ENCODE data around the gene CASP1.
"Not testable (repeated sequence)": the region's sequence is repeated elsewhere in the genome, so short reads cannot be mapped to it uniquely, and the experiment has no call there.

Gene CASP1

DNA sequence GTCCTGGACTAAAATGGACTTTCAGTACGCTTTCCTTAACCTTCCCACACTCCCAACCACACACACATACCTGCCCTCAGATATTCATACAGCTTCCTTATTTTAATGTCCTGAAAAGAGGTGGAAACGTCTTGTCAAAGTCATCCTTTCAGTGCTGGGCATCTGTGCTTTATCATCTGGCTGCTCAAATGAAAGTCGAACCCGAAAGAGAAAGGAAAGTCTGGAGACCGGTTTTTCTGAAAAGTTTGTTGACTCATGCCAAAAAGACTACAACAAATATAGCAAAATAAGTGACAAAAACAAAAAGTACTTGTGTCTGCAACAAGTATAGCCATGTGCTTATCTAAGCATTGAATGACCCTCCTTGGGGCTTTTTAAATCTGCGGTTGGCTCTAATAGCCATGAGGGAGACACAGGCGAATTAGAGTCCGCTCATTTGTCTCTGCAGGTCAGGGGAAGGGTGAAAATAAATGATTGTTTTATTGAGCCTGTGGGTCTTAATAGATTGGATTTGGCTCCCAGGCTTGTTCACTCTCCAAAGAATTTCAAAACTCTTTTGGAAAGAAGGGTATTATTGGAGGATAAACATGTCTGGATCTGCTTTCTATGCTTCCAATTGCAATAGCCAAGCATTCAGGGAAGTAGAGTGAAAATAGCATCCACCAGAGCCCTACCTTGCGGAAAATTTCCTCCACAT is 28.4 kb upstream of the CASP1 start:
- H3K4me3 Mint-ChIP-seq; H3K27me3 Mint-ChIP-seq; H3K36me3 Mint-ChIP-seq (ENCODE audit: insufficient read depth); H3K4me1 Mint-ChIP-seq; ATAC-seq (replicated peaks; ENCODE audit: extremely low read depth, poor library complexity, severe bottlenecking); H3K27ac Mint-ChIP-seq (ENCODE audit: low read depth); DNase-seq (ENCODE audit: low spot score in 2 of 2); H3K9me3 Mint-ChIP-seq: not testable (repeated sequence)

DNA sequence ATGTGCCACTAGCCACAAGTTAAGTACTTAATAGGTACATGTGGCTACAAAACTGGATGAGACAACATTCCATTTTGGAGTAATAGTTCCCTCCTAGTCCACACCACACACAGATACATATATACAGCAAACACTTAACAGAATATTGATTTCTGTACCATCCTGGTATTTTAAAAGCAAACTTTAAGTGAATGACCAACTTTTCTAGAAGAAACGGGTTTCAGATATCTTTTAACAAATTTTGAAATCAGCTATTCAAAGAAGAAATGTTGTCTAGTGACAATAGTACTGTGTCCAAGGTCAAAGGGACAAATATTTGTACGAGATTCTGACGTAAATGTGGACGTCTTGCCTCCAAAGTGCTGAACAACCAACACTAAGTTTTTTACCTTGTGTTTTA is 22.5 kb upstream of the CASP1 start:
- ATAC-seq (replicated peaks; ENCODE audit: extremely low read depth, poor library complexity, severe bottlenecking) (no peak), DNase-seq (ENCODE audit: low spot score in 2 of 2) (no peak)
- no peaks in the 10 kb centered on the region for H3K4me1 Mint-ChIP-seq
- H3K4me3 Mint-ChIP-seq: no peak overlapping the region
- no peaks in the 10 kb centered on the region for H3K27me3 Mint-ChIP-seq
- no peak overlapping the region for H3K27ac Mint-ChIP-seq (ENCODE audit: low read depth)
- peaks cover 3% of the 10 kb centered on the region for H3K36me3 Mint-ChIP-seq (ENCODE audit: insufficient read depth)
- H3K9me3 Mint-ChIP-seq: no peaks in the 10 kb centered on the region

DNA sequence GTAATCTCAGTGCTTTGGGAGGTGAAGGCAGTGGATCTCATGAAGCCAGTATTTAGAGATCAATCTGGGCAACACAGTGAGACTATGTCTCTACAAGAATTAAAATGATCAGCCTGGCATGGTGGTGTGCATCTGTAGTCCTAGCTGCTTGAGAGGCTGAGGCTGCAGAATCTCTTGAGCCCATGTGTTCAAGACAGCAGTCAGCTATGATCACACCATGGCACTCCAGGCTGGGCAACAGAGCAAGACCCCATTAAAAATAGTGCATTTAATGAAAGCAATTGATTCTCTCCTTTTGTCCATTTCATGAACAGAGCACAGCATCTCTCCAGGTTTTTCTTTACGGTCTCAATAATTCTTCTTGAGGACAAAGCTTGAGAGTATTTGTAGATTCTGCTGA is 21.5 kb upstream of the CASP1 start:
- Mint-ChIP-seq H3K27ac (ENCODE audit: low read depth) (no peak overlapping the region), H3K4me3 (no peak overlapping the region), H3K4me1 (no peaks in the 10 kb centered on the region), H3K36me3 (ENCODE audit: insufficient read depth) (peaks cover under 1% of the 10 kb centered on the region), H3K9me3 (no peaks in the 10 kb centered on the region), H3K27me3 (no peaks in the 10 kb centered on the region)
- ATAC-seq (replicated peaks; ENCODE audit: extremely low read depth, poor library complexity, severe bottlenecking): no peak
- no peak for DNase-seq (ENCODE audit: low spot score in 2 of 2)

DNA sequence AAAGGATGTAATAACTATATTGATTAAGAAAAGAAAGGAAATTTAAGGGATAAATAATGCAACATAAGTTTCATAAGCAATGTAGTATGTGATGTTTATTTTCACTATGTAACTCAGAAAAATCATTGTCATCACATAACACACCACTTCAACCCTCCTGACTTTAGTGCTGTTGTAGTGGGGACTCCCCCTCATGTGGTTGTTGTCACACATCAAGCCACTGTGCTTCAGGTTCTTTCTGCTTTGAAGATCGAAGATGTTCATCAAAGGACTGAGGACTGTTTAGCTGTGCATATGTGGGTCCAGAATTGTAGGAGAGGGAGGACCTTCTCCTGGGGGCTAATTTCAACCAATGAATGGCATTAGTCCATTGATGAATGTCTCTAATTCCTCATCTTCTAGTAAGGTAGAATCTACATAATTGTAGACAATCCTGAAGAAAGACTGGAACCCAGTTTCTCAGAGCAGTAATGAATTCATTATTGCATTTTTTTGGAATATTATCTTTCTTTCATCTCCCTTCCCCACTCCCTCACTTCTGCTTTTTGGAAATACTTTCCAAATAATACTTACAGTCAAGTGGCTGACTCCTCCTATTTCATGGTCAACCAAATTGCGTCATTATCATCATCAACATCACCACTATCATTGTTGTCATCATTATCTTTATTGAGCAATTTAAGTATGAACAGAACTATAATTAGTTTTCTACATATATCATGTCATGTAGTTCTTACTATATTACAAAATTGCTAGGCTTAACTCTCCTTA is 20.0 kb upstream of the CASP1 start:
- ATAC-seq (replicated peaks; ENCODE audit: extremely low read depth, poor library complexity, severe bottlenecking): no peak
- DNase-seq (ENCODE audit: low spot score in 2 of 2): no peak
- Mint-ChIP-seq H3K4me3 (no peak overlapping the region), H3K27ac (ENCODE audit: low read depth) (no peak overlapping the region), H3K9me3 (no peaks in the 10 kb centered on the region), H3K27me3 (no peaks in the 10 kb centered on the region), H3K36me3 (ENCODE audit: insufficient read depth) (no peaks in the 10 kb centered on the region), H3K4me1 (no peaks in the 10 kb centered on the region)

DNA sequence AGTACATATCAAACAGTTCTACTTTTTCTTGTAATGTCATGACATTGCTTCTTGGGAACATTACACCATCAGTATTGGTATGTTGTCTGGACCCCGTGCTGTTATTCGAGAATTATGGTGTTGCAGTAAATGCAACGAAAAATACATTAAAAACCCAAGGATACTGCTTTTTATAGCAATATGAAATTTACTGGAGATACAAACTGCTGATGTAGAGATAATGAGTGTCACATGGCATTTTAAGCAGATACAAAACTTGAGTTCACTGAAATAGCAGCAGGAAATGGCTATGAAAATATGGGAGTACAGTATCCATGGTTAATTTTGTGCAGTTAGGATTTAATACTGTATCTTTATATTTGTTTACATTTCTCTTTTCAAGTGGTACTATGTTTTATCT is 17.5 kb upstream of the CASP1 start:
- no peak overlapping the region for H3K27ac Mint-ChIP-seq (ENCODE audit: low read depth)
- DNase-seq (ENCODE audit: low spot score in 2 of 2) (no peak), ATAC-seq (replicated peaks; ENCODE audit: extremely low read depth, poor library complexity, severe bottlenecking) (no peak)
- H3K4me3 Mint-ChIP-seq: no peak overlapping the region
- H3K36me3 Mint-ChIP-seq (ENCODE audit: insufficient read depth): no peaks in the 10 kb centered on the region
- H3K4me1 Mint-ChIP-seq: no peaks in the 10 kb centered on the region
- H3K9me3 Mint-ChIP-seq: no peaks in the 10 kb centered on the region
- H3K27me3 Mint-ChIP-seq: no peaks in the 10 kb centered on the region

DNA sequence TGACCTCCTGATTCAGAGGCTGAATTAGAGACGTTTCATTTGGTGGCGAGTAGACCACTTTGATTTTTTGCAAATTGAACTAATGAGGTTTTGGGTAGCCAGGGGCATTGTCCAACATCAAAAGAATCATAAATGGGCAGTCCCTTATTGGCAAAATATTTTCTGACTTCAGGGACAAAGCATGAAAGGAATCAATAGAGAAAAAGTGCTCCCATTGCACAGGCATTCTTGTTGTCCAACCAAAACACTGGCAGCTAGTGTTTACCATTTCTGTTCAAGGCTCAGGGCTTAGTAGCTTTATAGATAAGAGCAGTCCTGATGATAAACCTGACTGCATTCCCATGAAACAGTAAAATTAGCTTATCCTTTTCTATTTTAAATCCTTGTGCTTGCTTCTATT is 16.6 kb upstream of the CASP1 start:
- DNase-seq (ENCODE audit: low spot score in 2 of 2) (no peak), ATAC-seq (replicated peaks; ENCODE audit: extremely low read depth, poor library complexity, severe bottlenecking) (no peak)
- Mint-ChIP-seq H3K4me1 (no peaks in the 10 kb centered on the region), H3K9me3 (no peaks in the 10 kb centered on the region), H3K36me3 (ENCODE audit: insufficient read depth) (no peaks in the 10 kb centered on the region), H3K4me3 (no peak overlapping the region), H3K27me3 (no peaks in the 10 kb centered on the region), H3K27ac (ENCODE audit: low read depth) (no peak overlapping the region)

DNA sequence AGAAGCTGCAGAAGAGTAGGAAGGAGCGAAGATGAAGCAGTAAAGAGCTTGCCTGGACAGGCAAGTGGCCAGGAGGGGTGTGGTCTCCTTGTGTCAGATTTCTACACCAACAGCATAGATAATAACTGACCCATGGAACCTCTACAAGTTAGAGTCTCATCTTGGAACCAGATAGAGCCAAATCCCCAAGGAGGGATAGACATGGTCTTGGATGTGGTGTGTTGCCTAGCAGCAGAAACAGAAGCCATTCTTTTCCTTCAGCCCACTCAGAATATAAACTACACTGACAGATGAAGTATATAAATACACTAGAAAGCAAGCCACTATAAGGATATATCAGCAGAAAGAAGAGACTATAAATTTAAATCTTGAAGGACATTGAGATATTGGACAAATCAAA is 14.5 kb upstream of the CASP1 start:
- H3K27me3 Mint-ChIP-seq: no peaks in the 10 kb centered on the region
- no peak overlapping the region for H3K4me3 Mint-ChIP-seq
- no peaks in the 10 kb centered on the region for H3K9me3 Mint-ChIP-seq
- DNase-seq (ENCODE audit: low spot score in 2 of 2) (no peak), ATAC-seq (replicated peaks; ENCODE audit: extremely low read depth, poor library complexity, severe bottlenecking) (no peak)
- H3K4me1 Mint-ChIP-seq: peaks cover 15% of the 10 kb centered on the region
- H3K36me3 Mint-ChIP-seq (ENCODE audit: insufficient read depth): no peaks in the 10 kb centered on the region
- H3K27ac Mint-ChIP-seq (ENCODE audit: low read depth): no peak overlapping the region

DNA sequence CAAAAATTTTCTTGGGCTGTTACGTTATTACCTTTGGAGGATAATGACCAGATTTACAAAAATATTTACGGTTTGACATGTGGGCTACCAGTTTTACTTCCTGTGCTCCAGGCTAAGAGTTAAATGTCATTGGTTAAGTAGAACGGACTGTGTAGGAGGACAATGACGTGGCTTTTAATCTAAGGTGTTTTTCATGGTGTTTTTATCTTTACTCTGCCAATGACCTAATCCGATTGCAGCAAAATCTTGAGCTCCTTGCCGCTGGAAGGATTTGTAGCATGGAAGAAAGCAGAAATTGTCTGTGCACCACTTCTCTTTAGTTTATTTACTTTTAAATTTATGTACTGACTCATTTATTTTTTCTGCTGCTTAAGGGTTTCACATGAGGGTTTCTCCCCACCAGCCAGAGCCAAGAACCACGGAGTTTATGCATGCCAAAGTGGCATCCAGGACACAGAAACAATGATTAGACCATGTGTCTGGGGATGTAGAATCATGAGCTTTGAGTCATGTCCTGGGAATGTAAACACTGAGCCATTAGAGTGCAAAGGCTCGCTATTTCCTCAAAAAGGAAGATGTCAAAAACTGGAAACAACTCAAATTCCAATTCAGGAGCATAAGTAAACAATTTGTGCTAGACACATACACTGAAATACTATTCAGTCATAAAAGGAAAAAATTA is 12.1 kb upstream of the CASP1 start:
- Mint-ChIP-seq H3K9me3 (no peaks in the 10 kb centered on the region), H3K27ac (ENCODE audit: low read depth) (peak overlapping the region; percentile 77), H3K27me3 (no peaks in the 10 kb centered on the region), H3K36me3 (ENCODE audit: insufficient read depth) (no peaks in the 10 kb centered on the region), H3K4me3 (no peak overlapping the region), H3K4me1 (peaks cover 35% of the 10 kb centered on the region)
- no peak for ATAC-seq (replicated peaks; ENCODE audit: extremely low read depth, poor library complexity, severe bottlenecking)
- no peak for DNase-seq (ENCODE audit: low spot score in 2 of 2)

DNA sequence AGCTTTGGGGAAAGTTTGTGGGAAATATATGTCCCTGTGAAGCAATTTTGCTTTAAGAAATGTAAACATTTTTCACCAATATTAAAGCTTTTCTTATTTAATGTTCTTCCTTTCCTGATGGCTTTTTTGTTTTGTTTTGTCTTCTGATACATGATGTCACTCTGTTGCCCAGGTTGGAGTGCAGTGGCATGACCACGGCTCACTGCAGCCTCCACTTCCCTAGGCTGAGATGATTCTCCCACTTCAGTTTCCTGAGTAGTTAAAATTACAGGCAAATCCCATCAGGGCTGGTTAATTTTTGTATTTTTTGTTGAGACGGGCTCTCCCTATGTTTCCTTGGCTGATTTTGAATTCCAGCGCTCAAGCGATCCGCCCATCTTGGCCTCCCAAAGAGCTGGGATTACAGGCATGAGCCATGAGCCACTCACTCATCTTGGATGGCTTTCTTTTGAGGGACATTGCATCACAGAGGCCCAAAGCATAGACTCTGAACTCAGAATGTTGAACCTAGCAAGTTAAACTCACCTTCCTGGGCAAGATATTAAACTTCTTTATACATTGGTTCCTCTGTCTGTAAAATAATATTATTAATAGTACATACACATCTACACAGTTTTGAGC is 10.8 kb upstream of the CASP1 start:
- H3K27ac Mint-ChIP-seq (ENCODE audit: low read depth): peak overlapping the region; percentile 93
- no peak for ATAC-seq (replicated peaks; ENCODE audit: extremely low read depth, poor library complexity, severe bottlenecking)

DNA sequence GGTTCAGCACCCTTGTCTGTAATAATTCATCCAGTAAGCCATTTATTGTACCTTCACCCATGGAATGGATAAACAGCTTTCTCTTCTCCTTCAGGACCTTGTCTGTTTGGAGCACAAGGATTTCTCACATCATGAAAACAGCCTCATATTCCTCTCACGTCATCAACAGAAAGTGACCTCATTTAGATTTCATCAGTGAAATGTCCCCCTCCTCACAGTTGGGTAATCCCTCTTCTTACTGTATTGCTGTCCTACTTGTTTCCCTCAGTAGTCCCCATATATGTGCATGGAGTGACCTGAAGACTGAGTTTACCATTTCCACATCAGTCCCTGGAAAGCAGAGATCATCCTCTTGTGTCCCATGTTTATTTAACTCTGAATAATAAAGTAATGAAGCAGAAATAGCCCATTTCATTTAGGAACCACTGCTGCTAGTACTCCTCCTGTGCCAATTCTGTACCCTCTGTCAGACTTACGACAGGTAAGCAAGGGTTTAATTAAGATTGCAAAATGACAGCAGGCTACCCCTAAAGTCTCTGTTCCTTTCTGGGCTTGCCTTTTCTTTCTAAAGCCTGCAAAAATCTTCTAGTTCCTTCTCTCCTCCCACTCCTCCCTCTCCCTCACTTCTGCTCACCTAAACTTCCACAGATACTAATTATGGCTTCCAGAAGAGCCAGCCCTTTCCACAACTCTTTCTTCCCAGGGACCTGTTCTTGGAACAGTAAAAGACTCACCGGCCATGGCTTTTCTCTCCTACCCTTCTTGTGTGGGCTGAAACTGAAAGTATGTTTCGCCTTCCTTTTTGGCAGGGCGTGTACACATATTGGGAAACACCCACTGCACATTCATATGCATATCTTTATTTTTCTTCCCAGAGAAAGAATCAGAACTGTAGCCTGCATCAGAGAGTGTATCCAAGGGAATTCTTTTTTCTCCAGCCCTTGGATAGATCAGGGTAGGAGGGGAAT is 9.9 kb upstream of the CASP1 start, which contains the start of gene CARD16:
CARD16 (minus strand) TSS at position 779 of the 968 bp plus-strand sequence; CDS start at position 741, 38 bp downstream.
- Mint-ChIP-seq H3K27ac (ENCODE audit: low read depth) (peak within 1 kb of the TSS; percentile 93), H3K4me1 (peaks cover 41% of the 10 kb centered on the region), H3K4me3 (peak within 1 kb of the TSS; percentile 90)
- not testable (repeated sequence) for H3K27me3 Mint-ChIP-seq; DNase-seq (ENCODE audit: low spot score in 2 of 2); H3K9me3 Mint-ChIP-seq; H3K36me3 Mint-ChIP-seq (ENCODE audit: insufficient read depth)
- ATAC-seq (replicated peaks; ENCODE audit: extremely low read depth, poor library complexity, severe bottlenecking): peak; percentile 89

More for the DNA sequence above, 10.8 kb upstream of the CASP1 start:
- DNase-seq (ENCODE audit: low spot score in 2 of 2): no peak
- H3K4me1 Mint-ChIP-seq: peaks cover 41% of the 10 kb centered on the region
- no peaks in the 10 kb centered on the region for H3K27me3 Mint-ChIP-seq
- peaks cover 1% of the 10 kb centered on the region for H3K36me3 Mint-ChIP-seq (ENCODE audit: insufficient read depth)
- peak overlapping the region; percentile 90 for H3K4me3 Mint-ChIP-seq
- H3K9me3 Mint-ChIP-seq: no peaks in the 10 kb centered on the region

DNA sequence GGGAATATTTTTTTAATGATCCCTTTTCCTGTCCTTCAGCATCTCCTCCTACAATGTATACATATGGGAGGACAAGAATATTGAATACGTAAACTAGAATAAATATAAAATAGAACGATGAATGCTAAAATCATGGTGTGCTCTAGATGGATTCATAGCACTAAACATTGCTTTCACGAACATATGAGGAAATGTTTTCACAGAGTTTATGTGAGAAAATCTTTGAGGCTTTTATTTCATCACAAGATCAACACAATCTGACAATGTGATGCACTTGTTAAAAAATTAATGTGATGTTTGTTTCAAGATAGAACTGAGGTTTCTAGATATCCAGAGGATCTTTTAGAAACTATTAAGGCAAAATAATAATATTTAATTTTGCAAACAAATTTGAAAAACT is 7.2 kb upstream of the CASP1 start:
- Mint-ChIP-seq H3K36me3 (ENCODE audit: insufficient read depth) (peaks cover 10% of the 10 kb centered on the region), H3K27me3 (no peaks in the 10 kb centered on the region), H3K9me3 (no peaks in the 10 kb centered on the region), H3K27ac (ENCODE audit: low read depth) (peak overlapping the region; percentile 93), H3K4me1 (peaks cover 47% of the 10 kb centered on the region), H3K4me3 (peak overlapping the region; percentile 90)
- DNase-seq (ENCODE audit: low spot score in 2 of 2) (no peak), ATAC-seq (replicated peaks; ENCODE audit: extremely low read depth, poor library complexity, severe bottlenecking) (no peak)

DNA sequence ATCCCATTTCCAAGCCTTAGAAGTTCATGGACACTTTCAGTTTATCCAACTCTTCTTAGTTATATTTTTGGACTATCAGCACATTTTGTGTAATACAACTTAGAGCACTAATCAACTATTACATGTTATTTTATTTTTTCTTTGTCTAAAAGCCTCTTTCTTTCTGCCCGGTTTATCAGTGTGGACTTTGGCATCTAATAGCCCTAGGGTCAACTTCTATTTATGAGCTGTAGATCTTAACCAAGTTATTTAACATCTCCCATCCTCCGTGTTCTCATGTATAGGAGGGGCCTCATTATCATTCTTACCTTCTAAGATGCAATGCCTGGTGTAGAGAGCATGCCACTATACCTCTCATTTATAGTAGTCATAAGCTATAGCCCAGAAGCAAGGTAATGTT is 5.8 kb upstream of the CASP1 start:
- Mint-ChIP-seq H3K4me1 (peaks cover 47% of the 10 kb centered on the region), H3K27me3 (no peaks in the 10 kb centered on the region), H3K27ac (ENCODE audit: low read depth) (no peak overlapping the region), H3K4me3 (no peak overlapping the region), H3K36me3 (ENCODE audit: insufficient read depth) (peaks cover 10% of the 10 kb centered on the region), H3K9me3 (no peaks in the 10 kb centered on the region)
- ATAC-seq (replicated peaks; ENCODE audit: extremely low read depth, poor library complexity, severe bottlenecking) (no peak), DNase-seq (ENCODE audit: low spot score in 2 of 2) (no peak)
